GM21723 (cell line): ENCODE data around the gene NBEAL2.

ENCODE experiments used
- ATAC-seq: cut with Tn5 transposase; IDR thresholded peaks from one replicate; pipeline ENCODE4 v1.9.1; 2021; ENCODE audit warnings: mild to moderate bottlenecking, moderate library complexity; ENCODE audit not compliant: unreplicated experiment

The NBEAL2 gene

GRCh38 chr3:46997453-46998091 lies 18.1 kb downstream of the NBEAL2 start:
- no peak for ATAC-seq

GRCh38 chr3:46998121-46998851 lies 18.8 kb downstream of the NBEAL2 start:
- ATAC-seq: no peak

GRCh38 chr3:46998852-46999515 lies 19.5 kb downstream of the NBEAL2 start:
- ATAC-seq: no peak

- no peak for ATAC-seq
Measured at GRCh38 chr3:46999516-47000197, 20.2 kb downstream of the NBEAL2 start.

GRCh38 chr3:47000198-47000815 lies 20.8 kb downstream of the NBEAL2 start:
- ATAC-seq: no peak

- no peak for ATAC-seq
Measured at GRCh38 chr3:47000922-47001730, 21.7 kb downstream of the NBEAL2 start.

GRCh38 chr3:47001731-47002170 lies 22.3 kb downstream of the NBEAL2 start:
- ATAC-seq: no peak

GRCh38 chr3:47002171-47003055 lies 22.9 kb downstream of the NBEAL2 start:
- ATAC-seq: no peak

GRCh38 chr3:47003056-47003410 lies 23.6 kb downstream of the NBEAL2 start:
- ATAC-seq: no peak

GRCh38 chr3:47003461-47004368 lies 24.2 kb downstream of the NBEAL2 start:
- ATAC-seq: no peak

GRCh38 chr3:47004369-47005211 lies 25.1 kb downstream of the NBEAL2 start:
- ATAC-seq: no peak

- no peak for ATAC-seq
Measured at GRCh38 chr3:47005212-47006144, 26.0 kb downstream of the NBEAL2 start.

GRCh38 chr3:47006145-47006651 lies 26.7 kb downstream of the NBEAL2 start:
- ATAC-seq: no peak

- ATAC-seq: no peak
Measured at GRCh38 chr3:47007001-47007400, 27.5 kb downstream of the NBEAL2 start.

GRCh38 chr3:47007482-47008233 lies 28.2 kb downstream of the NBEAL2 start:
- ATAC-seq: no peak
